HG03439 (cell line): Measurements from ENCODE around the gene RBMX.
"Not testable (repeated sequence)": the region's sequence is repeated elsewhere in the genome, so short reads cannot be mapped to it uniquely, and the experiment has no call there.

Source experiments
- ATAC-seq: cut with Tn5 transposase; IDR thresholded peaks from one replicate; pipeline ENCODE4 v1.9.1; 2021; ENCODE audit warnings: mild to moderate bottlenecking, moderate library complexity; ENCODE audit not compliant: unreplicated experiment

Gene RBMX

DNA sequence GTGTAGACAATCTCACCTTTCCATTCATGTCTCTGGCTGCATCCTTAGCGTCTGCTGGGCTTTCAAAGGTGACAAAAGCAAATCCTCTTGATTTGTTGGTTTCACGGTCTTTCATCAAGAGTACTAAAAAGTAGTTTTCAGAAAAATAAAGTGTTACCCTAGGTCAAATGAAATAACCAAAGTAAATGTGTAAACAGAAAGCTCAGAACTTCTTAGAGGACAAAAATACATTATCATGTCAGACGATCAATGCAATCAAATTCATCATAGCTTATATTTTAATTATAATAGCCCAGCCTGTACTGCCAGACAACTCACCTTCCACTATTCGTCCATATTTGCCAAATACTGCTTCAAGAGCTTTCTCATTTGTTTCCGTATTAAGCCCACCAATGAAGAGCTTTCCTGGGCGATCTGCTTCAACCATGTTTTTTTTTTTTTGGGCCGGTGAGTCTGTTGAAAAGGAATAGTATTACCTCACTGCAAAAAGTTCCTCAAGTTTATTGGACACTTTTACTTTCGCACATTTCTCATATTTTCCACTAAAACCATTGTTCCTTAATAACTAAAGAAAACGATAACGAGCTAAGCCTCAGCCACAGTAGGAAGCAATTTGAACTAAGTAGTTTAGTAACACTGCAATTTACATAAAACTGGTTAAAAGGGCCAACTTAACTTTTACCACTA, 1.4 kb downstream of the RBMX start:
- no peak for ATAC-seq

DNA sequence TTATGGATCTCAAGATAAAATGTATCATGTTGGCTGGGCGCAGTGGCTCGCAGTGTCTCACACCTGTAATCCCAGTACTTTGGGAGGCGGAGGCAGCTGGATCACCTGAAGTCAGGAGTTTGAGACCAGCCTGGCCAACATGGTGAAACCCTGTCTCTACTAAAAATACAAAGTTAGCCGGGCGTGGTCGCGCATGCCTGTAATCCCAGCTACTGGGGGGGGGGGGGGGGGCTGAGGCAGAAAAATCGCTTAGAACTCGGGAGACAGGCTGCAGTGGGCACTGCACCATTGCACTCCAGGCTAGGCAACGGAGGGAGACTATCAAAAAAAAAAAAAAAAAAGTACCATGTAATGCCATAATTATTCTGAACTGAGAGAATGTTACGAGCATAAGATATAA, 2.1 kb downstream of the RBMX start:
- no peak for ATAC-seq

DNA sequence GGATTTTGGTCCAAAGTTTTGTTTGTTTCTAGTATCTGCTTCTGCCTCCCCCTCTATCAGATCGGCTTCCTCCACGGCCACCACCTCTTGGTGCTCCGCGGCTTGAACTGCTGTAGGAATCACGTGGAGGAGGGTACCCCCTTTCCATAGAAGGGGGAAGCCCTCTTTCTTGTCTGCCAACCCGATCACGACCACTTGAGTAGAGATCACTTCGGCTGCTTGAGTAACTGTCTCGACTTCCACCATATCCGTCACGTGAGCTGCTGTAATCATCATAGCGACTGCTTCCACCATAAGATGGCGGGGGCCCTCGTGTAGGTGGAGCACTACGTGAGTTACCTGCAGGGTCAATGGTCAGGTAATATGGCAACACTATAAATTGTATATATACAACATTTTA, 6.4 kb downstream of the RBMX start:
- ATAC-seq, result not testable (repeated sequence)

DNA sequence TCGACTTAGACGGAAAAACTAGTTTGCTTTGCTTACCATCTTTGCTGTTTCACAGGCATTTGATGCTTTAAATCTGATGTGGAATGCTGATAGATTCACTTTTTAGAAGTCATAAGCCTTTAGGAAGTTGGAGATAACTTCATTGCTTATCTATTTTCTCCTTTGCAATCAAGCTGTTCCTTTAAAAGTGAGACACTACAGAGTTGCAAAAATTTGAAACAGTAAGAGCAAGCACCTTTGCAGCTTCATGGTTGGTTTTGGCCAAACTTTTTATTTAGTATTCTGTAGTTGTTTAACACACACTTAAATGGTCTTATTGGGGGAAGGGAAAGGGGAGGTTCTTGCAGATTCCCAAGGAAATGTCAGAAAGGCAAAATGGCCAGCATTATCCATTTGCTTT, 7.3 kb downstream of the RBMX start:
- not testable (repeated sequence) for ATAC-seq

DNA sequence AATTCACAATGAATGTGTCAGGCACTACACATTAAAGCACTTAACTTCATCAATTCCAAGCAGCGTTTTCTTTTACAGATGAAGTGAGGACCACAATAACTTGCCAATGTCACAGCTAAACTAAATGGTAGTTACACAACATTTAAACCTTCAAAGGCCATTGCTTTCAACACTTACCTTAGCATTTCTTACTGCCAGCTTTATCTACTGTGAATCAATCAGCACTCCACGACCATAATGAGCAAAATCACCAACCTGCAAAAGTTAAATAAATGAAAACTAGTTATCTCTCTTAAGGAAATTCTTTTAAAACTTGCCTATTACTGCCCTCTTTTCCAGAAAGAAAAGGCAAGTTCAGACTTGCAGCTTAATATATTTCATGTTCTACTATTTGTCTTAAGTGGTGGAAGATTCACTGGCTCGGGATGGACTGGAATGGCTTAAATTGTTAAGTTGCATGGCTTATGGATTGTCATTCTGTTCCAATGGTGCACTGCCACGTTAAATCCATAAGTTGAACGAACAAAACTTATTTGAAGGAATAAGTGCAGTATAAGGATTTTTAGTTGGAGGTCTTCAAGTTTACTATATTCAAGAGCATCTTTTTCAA, 8.3 kb downstream of the RBMX start:
- no peak for ATAC-seq

DNA sequence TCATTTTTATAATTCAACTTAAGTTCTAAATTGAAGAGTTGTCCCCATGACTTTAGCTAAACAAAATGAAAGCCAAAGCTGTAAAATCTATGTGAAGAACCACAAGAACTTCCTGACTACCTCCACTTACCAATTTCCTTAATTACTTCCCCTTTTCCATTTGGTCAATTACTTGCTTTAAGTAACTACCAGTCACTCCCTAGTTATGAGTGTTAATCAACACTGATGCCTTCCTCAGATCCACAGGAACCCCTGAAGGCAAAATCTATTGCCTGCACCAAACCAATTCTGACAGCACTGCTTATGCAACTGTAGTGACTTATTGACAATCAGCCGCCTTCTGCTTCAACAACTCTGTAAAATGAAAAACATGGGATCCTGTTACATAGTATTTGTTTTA, 10.5 kb downstream of the RBMX start:
- ATAC-seq, result no peak

DNA sequence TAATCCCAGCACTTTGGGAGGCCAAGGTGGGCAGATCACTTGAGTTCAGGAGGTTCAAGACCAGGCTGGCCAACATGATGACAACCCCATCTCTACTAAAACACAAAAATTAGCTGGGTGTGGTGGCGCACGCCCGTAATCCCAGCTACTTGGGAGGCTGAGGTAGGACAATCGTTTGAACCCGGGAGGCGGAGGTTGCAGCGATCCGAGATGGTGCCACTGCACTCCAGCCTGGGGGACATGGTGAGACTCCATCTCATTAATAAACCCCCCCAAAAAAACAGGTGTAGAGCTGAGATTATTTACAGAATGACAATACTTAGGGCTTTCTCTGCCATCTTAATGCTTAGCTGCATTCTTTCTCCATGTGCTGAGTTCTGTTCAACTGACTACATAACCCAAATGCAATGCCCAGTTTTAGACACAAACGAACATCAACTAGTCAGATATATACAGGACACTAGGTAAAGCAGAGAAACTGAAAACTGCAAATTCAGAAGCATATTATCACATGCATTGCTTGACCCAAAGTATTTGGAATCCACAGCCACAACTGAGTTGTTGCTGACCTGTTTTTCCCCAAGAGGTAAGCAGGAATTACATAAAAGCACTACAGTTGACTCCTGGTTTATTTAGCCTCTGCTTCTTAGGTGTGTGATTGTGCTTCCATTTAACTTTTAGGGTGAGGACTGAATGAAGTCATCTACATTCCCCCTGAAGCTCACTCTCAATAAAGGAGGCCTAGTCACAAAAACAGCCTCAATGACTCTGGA, 12.1 kb downstream of the RBMX start:
- ATAC-seq, result no peak

DNA sequence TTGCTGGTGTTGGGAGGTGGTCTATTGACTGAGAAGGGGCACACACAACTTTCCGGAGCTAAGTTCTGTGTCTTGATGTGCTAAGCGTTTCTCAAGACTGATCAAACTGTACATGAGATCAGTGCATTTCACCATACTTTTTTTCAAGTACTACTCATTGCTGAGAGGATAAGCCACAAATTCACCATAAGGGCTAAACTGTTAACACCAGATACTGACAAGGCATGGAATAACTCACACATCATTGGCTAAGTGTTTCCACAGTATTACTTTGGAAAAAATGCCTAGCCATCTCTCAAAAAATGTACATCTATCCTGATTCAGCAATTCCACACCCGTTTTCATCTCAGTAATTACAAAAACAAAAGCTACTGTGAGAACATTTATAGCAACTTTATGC, 13.0 kb downstream of the RBMX start:
- ATAC-seq, result no peak

DNA sequence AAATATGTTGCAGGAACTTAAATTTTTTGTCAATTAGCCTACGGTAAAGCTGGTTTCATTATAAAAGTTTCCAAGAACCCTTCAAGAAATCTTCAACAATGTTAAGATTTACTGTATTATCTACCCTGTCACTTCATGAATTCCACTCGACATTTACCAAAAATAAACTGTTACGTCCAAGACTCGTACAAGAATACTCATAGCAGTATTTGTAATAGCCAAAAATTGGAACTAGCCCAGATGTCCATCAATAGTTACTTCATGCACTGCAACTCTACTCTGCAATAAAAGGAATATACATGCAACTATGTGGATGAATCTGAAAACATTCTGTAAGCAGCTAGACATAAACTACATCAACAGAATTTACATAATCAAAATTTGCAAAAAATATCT, 13.4 kb downstream of the RBMX start:
- no peak for ATAC-seq

DNA sequence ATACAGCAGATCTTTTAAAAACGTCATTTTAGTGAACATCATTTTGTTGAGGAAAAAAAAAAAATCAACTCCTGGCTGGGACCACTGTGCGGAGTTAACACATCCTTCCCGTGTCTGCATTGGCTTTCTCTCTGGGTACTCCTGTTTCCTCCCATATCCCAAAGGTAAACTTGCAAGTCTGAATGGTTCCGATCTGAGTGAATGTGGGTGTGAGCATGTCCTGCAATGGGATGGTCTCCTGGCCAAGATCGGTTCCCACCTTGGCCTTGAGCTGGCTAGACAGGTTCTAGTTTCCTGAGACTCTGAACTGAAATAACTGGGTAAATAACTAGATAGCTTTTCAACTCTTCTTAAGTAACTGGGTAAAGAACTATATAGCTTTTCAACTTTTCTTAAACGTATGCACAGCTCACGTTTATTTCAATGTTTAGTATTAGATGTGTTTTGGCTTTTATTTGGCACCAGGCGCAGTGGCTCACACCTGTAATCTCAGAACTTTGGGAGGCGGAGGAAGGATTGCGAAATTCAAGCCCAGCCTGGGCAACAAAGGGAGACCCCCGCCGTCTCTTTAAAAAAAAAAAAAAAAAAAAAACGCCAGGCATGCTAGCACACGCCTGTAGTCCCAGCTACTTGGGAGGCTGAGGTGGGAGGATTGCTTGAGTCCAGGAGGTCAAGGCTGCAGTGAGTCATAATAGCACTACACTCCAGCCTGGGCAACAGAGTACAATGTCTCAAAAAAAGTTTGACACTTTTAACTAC, 14.0 kb downstream of the RBMX start:
- no peak for ATAC-seq

DNA sequence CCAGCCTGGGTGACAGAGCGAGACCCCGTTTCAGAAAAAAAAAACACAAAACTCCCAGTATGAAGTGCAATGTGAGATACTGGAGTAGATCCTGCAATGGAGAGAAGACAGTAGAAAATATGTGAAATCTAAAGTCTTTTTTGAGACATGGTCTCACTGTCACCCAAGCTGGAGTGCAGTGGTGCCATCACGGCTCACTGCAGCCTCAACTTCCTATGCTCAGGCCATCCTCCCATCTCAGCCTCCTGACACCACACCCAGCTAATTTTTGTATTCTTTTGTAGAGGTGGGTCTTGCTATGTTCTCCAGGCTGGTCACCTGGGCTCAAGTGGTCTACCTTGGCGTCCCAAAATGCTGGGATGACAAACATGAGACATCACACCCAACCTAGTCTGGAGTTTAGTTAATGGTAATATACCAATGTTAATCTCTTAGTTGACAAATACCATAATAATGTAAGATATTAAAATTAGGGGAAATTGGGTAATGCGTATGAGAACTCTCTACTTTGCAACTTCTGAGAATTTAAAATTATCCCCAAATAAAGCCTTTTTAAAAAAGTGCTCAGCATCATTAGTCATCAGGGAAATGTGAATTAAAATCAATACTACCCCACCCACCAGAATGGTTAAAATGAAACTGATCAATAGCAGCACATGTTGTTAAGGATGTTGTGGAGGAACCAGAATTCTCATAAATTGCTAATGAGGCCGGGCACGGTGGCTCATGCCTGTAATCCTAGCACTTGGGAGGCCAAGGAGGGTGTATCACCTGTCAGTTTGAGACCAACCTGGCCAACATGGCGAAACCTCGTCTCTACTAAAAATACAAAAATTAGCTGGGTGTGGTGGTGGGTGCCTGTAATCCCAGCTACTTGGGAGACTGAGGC, 15.0 kb downstream of the RBMX start:
- ATAC-seq, result no peak

DNA sequence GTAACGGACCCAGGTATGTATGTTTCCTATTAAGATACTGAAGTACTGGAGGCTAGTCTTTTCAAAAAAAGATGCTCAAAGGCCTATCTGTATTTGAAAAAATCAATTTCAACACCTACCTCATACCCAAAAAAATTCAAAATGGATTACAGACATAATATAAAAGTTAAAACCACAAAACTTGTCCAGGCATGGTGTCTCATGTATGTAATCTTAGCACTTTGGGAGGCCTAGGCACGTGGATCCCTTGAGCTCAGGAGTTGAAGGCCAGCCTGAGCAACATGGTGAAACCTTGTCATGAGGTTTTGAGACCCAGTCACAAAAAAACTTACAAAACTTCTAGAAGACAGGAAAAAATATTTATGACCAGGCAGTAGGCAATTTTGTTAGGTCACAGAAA, 16.7 kb downstream of the RBMX start:
- ATAC-seq, result no peak

DNA sequence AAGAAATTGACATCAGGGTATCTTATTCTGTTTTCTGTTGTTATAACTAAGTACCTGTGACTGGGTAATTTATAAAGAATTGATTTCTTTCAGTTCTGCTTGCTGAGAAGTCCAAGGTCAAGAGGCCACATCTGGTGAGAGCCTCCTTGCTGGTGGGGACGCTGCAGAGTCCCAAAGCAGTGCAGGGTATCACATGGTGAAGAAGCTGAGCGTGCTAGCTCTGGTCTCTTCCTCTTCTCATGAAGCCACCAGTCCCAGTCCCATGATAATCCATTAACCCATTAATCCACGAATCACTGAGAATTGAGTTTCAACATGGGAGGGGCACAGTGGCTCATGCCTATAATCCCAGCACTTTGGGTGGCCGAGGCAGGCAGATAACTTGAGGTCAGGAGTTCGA, 18.0 kb downstream of the RBMX start:
- no peak for ATAC-seq

DNA sequence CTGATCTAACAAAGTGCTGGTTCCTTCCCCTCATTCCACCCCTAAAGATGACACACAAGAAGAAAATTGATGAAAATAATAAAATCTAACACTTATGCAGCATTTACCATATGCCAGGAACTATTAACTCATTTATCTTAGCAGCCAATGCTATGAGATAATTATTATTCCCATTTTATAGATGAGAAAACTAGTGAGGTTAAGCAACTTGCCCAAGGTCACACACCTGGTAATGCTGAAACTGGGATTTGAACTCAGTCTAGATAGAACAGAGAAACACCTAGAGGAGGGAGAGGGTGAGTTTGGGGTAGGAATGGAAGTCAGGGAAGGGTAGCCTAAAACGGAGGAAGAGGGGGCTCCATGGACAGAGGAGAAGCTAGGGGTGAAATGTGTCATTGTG, 18.6 kb downstream of the RBMX start:
- no peak for ATAC-seq

DNA sequence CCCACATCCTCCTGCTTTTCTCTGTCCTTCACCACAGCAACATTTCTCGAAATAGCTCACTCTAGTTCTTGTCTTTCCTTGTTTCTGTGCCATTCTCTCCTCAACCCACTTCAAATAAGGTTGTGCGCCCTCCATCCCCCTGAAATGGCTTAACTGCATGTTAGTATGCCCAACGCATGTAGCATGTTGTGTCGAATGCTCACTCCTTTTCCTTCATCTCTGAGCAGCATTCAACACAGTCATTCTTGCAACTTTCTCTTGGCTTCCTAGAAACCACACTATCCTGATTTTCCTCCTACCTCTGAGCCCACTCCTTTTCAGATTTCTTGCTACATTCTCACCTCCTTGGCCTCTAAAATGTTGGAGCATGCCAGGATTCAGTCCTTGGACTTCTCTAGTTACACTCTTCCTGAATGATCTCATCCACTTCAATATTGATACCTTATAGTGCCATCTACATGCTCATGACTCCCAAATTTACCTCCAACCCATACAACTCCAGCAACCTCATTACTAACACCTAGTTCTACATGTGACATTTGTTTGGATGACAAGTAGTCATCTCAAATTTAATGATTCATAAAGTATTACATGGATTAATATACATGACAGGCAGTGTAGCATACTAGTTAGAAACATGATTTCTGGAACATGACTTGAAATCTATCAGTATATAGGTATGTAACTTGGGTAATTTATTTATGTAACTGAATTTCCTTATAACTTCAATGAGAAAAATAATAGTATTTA, 22.3 kb downstream of the RBMX start:
- no peak for ATAC-seq

DNA sequence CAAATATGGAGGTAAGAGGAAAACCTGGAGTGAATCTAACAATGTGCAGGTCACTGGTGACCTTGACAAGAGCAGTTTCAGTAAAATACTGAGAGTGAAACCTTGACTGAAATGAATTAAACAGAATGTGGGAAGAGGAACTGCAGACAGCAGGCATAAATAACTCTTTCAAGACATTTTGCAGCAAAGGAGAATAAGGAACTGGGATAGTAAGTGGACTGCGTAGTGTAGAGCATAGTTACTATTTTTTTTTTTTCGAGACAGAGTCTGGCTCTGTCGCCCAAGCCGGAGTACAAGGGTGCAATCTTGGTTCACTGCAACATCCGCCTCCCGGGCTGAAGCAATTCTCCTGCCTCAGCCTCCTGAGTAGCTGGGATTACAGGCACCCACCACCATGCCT, 24.0 kb downstream of the RBMX start:
- no peak for ATAC-seq

DNA sequence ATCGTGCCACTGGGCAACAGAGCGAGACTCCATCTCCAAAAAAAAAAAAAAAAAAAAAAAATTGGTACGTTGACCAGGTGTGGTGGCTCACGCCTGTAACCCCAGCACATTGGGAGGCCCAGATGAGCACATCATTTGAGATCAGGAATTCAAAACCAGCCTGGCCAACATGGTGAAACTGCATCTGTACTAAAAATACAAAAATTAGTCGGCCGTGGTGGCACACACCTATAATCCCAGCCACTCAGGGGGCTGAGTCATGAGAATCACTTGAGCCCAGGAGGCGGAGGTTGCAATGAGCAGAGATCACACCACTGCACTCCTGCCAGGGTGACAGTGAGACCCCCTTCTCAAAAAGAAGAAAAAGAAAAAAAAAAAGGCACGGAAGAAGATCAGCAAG, 24.5 kb downstream of the RBMX start:
- ATAC-seq, result no peak

DNA sequence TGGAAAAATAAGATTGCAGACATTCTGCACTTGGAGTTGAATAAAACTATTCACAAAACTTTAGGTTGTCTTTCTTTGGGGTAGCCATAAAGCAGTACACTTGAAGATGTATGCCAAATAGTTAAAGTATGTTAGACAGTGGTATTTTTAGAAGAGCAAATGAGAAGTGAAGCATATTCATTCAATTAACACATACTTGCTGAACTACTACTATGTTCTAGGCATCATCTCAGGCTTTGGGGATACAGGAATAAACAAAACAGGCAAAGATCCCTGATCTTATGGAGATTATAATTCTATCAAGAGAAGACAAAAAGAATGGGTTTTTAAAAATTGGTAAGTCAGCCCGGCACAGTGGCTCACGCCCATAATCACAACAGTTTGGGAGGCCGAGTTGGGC, 29.0 kb downstream of the RBMX start:
- no peak for ATAC-seq

DNA sequence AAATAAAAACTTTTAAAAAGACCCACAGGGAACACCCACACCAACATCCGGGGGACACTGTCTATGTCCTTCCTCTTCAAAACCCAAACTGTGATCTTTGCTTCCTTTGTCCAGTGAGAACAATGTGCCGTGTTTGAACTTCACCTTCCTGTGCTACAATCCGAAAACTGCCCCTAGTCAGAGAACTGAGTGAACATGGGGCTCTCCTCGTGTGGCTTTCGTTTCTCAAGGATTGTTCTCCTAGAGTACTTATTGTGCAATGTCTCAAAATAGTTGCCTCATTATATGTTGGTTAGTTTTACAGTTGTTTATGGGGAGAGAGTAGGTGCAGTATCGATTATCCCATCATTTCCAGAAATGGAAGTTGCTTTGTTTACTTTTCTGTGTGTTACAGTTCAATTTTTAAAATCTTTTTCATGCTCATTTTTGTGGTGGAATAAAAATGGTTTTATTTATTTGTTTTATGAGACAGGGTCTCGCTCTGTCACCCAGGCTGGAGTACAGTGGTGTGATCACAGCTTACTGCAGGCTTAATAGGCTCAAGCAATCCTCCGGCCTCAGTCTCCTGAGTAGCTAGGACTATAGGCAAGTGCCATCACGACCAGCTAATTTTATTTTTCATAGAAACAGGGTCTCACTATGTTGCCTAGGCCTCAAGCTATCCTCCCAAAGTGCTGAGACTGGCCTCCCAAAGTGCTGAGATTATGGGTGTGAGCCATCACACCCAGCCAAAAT, 29.9 kb downstream of the RBMX start:
- no peak for ATAC-seq
